Loucy (cell line): ENCODE measurements around the gene NEUROD1.

Experiments used
- EZH2phosphoT487 ChIP-seq: fragments of 200-600 bp; IDR thresholded peaks from 2 replicates; pipeline ENCODE4 v1.6.1; 2018; ENCODE audit warnings: antibody characterized with exemption, mild to moderate bottlenecking, moderate library complexity, borderline replicate concordance
- TF ChIP-seq, protein P1 (sequence below): fragments of 200-600 bp; sonication (generic); conservative IDR thresholded peaks from 2 replicates; pipeline ENCODE4 v1.5.1; 2014; ENCODE audit warnings: mild to moderate bottlenecking, antibody characterized with exemption, low read length

DNA sequence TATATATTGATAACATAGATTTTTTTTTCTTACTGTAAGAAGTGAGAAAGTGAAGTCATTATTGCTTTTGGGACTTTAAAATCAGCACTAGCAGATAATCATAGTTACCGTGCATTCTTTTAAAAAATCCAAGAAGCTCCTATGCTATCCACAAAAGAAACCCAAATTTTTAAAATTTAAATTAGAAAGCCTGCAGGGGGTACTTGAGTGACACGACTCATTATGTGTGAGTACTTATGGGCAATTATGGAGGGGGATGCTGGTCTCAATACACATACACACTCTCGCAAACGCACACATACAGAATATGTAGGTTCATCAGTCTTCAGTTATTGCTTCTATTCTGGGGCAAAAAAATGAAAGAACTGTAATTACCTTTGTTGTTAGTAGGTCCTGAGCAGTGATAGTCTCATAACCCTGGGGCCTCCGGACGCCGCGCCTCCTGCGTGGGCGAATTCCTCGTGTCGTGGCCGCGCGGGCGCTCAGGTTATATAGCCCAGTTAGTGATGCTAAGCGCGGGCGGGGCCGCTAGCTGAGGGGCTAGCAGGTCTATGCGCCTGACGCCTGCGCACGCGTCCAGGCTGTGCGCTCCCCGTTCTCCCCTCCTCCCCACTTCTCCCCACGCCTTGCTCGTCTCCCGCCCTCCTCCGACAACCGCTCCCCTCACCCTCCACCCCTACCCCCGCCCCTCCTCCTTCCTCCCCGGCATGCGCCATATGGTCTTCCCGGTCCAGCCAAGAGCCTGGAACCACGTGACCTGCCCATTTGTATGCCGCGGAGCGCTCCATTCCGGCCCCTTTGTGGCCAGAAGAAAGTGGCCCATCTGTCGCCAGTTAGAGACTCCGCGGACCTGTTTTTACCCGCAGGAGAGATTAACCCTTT, at the start of gene NEUROD1:
- TF ChIP-seq, protein P1, sequence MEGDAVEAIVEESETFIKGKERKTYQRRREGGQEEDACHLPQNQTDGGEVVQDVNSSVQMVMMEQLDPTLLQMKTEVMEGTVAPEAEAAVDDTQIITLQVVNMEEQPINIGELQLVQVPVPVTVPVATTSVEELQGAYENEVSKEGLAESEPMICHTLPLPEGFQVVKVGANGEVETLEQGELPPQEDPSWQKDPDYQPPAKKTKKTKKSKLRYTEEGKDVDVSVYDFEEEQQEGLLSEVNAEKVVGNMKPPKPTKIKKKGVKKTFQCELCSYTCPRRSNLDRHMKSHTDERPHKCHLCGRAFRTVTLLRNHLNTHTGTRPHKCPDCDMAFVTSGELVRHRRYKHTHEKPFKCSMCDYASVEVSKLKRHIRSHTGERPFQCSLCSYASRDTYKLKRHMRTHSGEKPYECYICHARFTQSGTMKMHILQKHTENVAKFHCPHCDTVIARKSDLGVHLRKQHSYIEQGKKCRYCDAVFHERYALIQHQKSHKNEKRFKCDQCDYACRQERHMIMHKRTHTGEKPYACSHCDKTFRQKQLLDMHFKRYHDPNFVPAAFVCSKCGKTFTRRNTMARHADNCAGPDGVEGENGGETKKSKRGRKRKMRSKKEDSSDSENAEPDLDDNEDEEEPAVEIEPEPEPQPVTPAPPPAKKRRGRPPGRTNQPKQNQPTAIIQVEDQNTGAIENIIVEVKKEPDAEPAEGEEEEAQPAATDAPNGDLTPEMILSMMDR: no peak
- TF ChIP-seq EZH2phosphoT487: no peak
